ENCODE measurements around the gene GNB2.

DNA sequence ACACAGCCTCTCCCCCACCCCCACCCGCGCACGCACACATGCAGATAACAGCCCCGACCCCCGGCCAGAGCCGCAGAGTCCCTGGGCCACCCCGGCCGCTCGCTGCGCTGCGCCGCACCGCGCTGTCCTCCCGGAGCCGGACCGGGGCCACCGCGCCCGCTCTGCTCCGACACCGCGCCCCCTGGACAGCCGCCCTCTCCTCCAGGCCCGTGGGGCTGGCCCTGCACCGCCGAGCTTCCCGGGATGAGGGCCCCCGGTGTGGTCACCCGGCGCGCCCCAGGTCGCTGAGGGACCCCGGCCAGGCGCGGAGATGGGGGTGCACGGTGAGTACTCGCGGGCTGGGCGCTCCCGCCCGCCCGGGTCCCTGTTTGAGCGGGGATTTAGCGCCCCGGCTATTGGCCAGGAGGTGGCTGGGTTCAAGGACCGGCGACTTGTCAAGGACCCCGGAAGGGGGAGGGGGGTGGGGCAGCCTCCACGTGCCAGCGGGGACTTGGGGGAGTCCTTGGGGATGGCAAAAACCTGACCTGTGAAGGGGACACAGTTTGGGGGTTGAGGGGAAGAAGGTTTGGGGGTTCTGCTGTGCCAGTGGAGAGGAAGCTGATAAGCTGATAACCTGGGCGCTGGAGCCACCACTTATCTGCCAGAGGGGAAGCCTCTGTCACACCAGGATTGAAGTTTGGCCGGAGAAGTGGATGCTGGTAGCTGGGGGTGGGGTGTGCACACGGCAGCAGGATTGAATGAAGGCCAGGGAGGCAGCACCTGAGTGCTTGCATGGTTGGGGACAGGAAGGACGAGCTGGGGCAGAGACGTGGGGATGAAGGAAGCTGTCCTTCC, 47.3 kb downstream of the GNB2 start:
- TF ChIP-seq CTCF (IDR thresholded peaks at IDR 0.05) (no peak), POLR2A (IDR thresholded peaks at IDR 0.05) (no peak)
